Brain microvascular endothelial cell (primary cell): ENCODE data around the gene SULT1A1.
"Not testable (repeated sequence)": the region's sequence is repeated elsewhere in the genome, so short reads cannot be mapped to it uniquely, and the experiment has no call there.

ENCODE experiments used
- DNase-seq: peaks from one replicate; pipeline ENCODE4 v3.0.0-alpha.2; 2020
- H3K27ac ChIP-seq: fragments of 250-450 bp; sonication (Bioruptor Pico); 2 replicates; pipeline ENCODE4 v1.5.1; 2020; ENCODE audit warnings: mild to moderate bottlenecking, moderate library complexity
- H3K27me3 ChIP-seq: fragments of 250-450 bp; sonication (Bioruptor Pico); replicated peaks from 2 replicates; pipeline ENCODE4 v1.5.1; 2020; ENCODE audit warnings: mild to moderate bottlenecking
- H3K36me3 ChIP-seq: fragments of 250-450 bp; sonication (Bioruptor Pico); replicated peaks from 2 replicates; pipeline ENCODE4 v1.5.1; 2020; ENCODE audit warnings: mild to moderate bottlenecking
- H3K4me3 ChIP-seq: 2 replicates; pipeline ENCODE4 v1.5.1; 2011; ENCODE audit warnings: low read depth, mild to moderate bottlenecking, control low read depth, low read length, moderate library complexity
- in situ Hi-C: cut with HindIII; loops from 2 replicates; pipeline ENCODE4 v1.10.0; 2017; ENCODE audit warnings: low sequenced_read_pairs, low pct_ligation_motif_present
- TF ChIP-seq, protein P1 (sequence below): IDR thresholded peaks from 2 replicates; pipeline ENCODE4 v1.5.1; 2011; ENCODE audit warnings: low read depth, mild to moderate bottlenecking, moderate library complexity, low read length, control low read depth, inconsistent platforms; ENCODE audit errors: missing control alignments

The SULT1A1 gene

DNA sequence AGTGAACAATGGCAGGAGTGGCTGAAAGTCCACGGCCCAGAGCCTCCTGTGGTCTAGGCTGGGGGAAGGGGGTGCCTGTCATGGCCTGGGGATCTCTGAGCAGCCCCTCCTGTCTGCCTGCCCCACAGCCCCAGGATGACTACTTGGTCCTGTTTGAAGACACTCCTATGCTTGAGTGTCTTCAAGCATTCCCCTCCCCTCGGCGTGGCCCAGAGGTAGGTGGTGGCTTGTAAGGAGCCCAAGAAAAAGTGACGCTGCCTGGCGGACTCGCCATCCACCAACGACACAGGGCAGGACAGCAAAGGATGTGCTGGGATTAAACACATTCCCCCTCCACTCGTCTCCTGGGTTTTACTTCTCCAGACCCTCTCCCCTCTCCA, 5.7 kb downstream of the SULT1A1 start:
- H3K36me3 ChIP-seq, result no peaks in the 10 kb centered on the region
- no peak for DNase-seq
- no peak overlapping the region for H3K4me3 ChIP-seq
- TF ChIP-seq, protein P1, sequence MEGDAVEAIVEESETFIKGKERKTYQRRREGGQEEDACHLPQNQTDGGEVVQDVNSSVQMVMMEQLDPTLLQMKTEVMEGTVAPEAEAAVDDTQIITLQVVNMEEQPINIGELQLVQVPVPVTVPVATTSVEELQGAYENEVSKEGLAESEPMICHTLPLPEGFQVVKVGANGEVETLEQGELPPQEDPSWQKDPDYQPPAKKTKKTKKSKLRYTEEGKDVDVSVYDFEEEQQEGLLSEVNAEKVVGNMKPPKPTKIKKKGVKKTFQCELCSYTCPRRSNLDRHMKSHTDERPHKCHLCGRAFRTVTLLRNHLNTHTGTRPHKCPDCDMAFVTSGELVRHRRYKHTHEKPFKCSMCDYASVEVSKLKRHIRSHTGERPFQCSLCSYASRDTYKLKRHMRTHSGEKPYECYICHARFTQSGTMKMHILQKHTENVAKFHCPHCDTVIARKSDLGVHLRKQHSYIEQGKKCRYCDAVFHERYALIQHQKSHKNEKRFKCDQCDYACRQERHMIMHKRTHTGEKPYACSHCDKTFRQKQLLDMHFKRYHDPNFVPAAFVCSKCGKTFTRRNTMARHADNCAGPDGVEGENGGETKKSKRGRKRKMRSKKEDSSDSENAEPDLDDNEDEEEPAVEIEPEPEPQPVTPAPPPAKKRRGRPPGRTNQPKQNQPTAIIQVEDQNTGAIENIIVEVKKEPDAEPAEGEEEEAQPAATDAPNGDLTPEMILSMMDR, result no peak
- in situ Hi-C loops, result no loop called here
- H3K27me3 ChIP-seq, result peaks cover 4% of the 10 kb centered on the region
- no peak overlapping the region for H3K27ac ChIP-seq

DNA sequence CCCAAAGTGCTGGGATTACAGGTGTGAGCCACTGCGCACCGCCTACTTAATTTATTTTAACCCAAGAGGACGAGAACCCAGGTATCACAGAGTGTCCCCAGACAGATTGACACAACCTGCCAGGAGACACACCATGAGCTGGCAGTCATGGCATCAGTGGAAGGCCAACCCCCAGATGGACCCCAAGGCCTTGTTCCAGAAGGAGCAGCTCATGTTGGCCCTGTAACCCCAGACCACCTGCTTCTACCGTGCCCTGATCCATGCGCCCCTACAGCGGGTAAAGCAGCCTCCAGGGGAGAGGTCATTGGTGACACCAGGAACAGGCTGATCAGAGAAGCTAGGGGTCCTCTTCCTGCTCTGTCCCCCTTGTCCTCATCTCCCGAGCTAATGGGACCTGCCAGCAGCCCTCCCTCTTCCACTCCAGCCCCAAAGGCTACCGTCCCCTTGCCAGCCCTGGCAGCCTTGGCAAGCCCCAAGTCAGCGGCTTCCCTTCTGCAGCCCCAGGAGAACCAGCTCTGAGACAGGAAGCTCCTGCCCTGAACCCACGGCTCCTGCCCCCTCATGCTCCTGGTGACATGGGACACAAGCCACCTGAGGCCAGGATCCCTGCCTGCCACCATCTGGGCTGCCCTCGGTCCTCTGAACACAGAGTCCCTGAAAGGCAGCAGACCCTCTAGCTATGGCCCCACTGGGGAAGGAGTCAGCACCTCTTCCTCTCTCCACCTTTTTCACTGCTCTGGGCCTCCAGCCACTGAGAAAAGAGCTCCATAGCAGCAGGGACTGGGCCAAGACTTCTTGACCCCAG, 6.3 kb downstream of the SULT1A1 start:
- Histone ChIP-seq H3K4me3 (no peak overlapping the region), H3K36me3 (no peaks in the 10 kb centered on the region), H3K27ac (no peak overlapping the region), H3K27me3 (peaks cover 4% of the 10 kb centered on the region)
- in situ Hi-C loops, result no loop called here
- DNase-seq, result no peak
- TF ChIP-seq, protein P1, result no peak

DNA sequence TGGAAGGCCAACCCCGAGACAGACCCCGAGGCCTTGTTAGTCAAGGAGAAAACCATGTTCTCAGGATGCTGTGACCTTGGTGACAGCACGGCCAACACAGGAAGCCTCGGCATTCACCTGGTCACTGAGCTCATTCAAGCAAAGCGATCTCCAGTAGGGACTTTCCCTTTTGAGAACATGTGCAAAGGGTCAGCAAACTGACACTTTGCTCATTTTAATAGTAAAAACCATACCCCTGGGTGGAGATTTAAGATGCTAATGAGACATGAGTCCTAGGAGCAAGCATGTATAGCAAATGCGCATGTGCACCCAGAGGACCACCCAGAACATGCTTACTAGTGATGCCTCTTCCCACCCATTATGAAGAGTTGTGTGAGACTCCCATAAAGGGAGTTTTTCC, 7.3 kb downstream of the SULT1A1 start:
- no peak overlapping the region for H3K4me3 ChIP-seq
- no peaks in the 10 kb centered on the region for H3K36me3 ChIP-seq
- DNase-seq, result no peak
- H3K27me3 ChIP-seq, result peaks cover 4% of the 10 kb centered on the region
- no peak overlapping the region for H3K27ac ChIP-seq
- in situ Hi-C loops, result no loop called here
- TF ChIP-seq, protein P1, result no peak

DNA sequence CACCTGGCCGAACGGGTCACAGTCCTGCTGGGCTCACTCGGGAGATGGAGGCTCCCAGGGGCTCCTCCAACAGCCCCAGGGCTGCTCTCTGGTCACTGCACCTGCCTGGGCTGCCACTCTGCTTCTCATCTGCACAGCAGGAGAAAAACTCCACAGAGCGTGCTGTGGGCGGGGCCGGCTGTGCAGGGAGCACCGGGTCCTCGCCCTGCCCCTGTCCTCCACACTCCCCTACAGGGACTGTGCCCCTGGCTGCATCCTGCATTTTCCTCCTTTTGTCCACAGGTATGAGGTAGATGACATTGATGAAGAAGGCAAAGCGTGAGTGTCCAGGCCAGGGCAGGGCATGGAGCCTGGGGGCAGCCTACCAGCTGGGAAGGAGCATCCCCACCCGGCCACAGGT, 7.8 kb downstream of the SULT1A1 start:
- H3K4me3 ChIP-seq, H3K27me3 ChIP-seq, H3K36me3 ChIP-seq, in situ Hi-C loops, DNase-seq, H3K27ac ChIP-seq: not testable (repeated sequence)

DNA sequence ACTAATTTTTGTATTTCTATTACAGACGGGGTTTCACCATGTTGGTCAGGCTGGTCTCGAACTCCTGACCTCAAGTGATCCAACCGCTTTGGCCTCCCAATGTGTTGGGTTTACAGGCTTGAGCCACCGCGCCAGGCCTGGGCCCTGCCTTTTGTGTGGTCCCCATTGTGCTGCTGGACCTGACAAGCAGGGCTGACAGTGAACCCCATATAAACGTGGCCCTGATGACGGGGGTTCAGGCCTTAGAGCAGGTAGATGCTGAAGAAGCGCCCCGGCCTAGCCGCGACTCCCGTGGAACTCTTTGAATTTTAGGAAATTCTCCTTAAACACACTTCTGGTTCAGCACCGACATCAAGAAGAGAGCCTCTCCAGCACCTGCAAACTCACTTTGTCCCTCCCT, 8.3 kb downstream of the SULT1A1 start:
- H3K4me3 ChIP-seq, in situ Hi-C loops, H3K27ac ChIP-seq, H3K36me3 ChIP-seq, DNase-seq, H3K27me3 ChIP-seq: not testable (repeated sequence)

DNA sequence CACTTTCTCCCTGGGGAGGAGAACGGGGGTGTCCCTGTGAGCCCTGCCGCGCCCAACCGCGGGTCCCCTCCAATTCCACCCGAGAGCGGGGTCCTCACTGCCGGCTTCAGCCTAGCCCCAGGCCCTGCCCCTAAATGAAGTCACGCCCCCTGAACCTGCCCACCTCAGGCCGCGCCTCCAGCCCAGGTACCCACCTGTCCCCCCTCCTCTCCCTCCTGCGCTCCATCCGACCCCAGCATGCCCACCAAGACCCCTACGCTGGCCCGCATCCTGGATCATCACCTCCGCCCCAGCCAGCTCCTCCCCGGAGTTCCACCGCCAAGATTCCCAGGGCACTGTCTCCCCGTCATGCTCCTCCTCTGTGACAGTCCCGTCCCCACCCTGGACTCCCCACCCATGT, 8.9 kb downstream of the SULT1A1 start:
- in situ Hi-C loops, H3K27me3 ChIP-seq, H3K36me3 ChIP-seq, H3K27ac ChIP-seq, H3K4me3 ChIP-seq, DNase-seq: not testable (repeated sequence)

DNA sequence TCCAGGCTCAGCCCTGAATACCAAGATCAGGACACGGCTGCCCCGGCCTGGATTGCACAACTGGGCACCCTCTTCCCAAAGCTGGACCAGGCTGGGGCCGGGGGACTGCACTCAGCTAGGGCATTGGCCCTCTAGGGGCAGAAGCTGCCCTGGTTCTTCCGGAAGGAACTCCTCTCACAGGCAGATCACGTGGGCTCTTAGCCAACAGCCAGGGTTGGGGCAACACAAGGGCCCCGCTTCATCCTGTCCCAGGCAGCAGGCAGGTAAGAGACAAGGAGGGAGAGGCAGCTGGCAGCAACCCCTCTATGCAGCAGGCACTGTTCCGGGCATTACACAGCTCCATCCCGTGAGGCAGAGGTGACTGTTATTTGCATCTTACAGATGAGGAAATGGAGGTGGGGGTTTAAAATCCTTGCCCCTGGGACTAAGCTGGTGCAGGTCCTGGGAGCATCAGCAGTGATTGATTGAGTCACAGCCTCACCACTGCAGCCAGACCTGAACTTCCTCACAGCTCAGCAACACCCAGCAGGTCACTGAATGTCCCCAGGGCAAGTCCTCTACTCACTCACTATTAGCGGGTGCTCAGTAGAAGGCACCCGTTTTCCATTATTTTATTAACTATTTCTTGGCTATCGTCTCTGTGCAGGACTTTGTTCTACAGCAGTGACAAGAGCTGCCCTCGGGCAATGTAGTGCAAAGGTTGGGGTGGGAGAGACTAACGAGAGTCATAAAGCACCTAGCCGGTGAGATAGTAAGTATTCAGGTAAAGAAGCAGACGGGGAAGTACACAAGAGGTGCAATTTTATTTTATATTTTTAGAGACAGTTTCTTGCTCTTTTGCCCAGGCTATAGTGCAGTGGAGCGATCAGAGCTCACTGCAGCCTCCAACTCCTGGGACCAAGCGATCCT, 10.2 kb downstream of the SULT1A1 start:
- H3K36me3 ChIP-seq, in situ Hi-C loops: not testable (repeated sequence)

More for the DNA sequence above, 10.2 kb downstream of the SULT1A1 start:
- not testable (repeated sequence) for DNase-seq, H3K27me3 ChIP-seq, H3K4me3 ChIP-seq, H3K27ac ChIP-seq
